ENCODE data around the gene NFKBIE.

DNA sequence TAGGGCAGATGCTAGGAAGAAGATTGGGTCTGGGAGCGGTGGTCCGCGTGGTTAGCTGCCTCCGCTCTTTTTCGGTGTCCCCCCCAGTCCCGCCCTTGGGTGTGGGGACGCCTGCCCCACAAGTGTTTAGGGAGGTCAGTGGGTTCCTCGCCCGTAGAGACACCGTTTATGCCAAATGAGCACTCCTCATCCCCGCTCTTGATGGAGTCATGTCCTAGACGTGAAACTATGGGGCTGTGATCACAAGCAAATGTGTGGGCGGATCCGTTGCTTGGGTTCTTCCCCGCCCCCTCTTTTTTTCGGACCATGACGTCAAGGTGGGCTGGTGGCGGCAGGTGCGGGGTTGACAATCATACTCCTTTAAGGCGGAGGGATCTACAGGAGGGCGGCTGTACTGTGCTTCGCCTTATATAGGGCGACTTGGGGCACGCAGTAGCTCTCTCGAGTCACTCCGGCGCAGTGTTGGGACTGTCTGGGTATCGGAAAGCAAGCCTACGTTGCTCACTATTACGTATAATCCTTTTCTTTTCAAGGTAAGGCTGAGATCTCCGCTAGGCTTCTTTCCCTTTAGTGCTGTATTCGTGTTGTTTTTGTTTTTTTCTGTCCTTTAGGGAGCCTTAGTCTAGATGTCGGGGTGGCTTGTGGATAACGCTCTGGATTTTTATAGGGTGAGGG, 18.6 kb downstream of the NFKBIE start, which contains the start of gene HSP90AB1:
- TF ChIP-seq, protein P1, sequence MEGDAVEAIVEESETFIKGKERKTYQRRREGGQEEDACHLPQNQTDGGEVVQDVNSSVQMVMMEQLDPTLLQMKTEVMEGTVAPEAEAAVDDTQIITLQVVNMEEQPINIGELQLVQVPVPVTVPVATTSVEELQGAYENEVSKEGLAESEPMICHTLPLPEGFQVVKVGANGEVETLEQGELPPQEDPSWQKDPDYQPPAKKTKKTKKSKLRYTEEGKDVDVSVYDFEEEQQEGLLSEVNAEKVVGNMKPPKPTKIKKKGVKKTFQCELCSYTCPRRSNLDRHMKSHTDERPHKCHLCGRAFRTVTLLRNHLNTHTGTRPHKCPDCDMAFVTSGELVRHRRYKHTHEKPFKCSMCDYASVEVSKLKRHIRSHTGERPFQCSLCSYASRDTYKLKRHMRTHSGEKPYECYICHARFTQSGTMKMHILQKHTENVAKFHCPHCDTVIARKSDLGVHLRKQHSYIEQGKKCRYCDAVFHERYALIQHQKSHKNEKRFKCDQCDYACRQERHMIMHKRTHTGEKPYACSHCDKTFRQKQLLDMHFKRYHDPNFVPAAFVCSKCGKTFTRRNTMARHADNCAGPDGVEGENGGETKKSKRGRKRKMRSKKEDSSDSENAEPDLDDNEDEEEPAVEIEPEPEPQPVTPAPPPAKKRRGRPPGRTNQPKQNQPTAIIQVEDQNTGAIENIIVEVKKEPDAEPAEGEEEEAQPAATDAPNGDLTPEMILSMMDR (IDR thresholded peaks at IDR 0.05): no peak
- peak; percentile 99 for TF ChIP-seq POLR2A (IDR thresholded peaks at IDR 0.05)

All from right lobe of liver (tissue), 4 donors.